Hepatocyte (in vitro differentiated cells): ENCODE results near the gene ESPNL.

Experiments used
- CTCF ChIP-seq: fragments of 200-600 bp; sonication (generic); IDR thresholded peaks from 2 replicates; pipeline ENCODE4 v1.5.1; 2016; ENCODE audit warnings: antibody characterized with exemption, mild to moderate bottlenecking; ENCODE audit not compliant: poor library complexity
- EZH2 ChIP-seq: fragments of 200-600 bp; sonication (generic); IDR thresholded peaks from 2 replicates; pipeline ENCODE4 v1.6.1; 2016; ENCODE audit warnings: antibody characterized with exemption, mild to moderate bottlenecking, borderline replicate concordance
- EZH2phosphoT487 ChIP-seq: fragments of 200-600 bp; sonication (generic); IDR thresholded peaks from one replicate; pipeline ENCODE4 v1.6.1; 2018; ENCODE audit warnings: antibody characterized with exemption, mild to moderate bottlenecking, low read depth, moderate library complexity; ENCODE audit not compliant: unreplicated experiment, severe bottlenecking

DNA sequence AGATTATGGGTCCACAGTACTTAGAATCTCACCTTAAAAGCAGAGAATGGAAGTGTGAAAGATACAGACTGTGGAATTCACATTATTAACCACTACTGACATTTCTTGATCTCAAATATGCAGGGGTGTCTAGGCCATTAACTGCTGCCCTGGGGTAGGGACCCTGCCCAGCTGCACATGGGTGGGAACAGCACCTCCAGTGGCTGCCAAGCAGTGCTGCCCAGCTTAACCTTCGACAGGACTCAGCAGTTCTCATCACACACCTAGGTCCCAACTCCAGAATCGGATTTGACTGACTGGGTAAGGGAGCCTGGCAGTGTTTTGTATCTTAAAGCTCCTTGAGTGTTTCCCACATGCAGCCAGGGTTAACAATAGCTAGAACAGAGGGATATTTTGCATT, 73.6 kb downstream of the ESPNL start:
- TF ChIP-seq CTCF (no peak), EZH2phosphoT487 (no peak), EZH2 (no peak)
